GM21360 (cell line): Measurements from ENCODE around the gene ELOA.
A peak's percentile ranks its signal among the peaks of the same experiment; 100 is the strongest.
"Not testable (repeated sequence)": the region's sequence is repeated elsewhere in the genome, so short reads cannot be mapped to it uniquely, and the experiment has no call there.

Experiments
- ATAC-seq: cut with Tn5 transposase; IDR thresholded peaks from one replicate; pipeline ENCODE4 v1.9.1; 2021; ENCODE audit warnings: mild to moderate bottlenecking, moderate library complexity; ENCODE audit not compliant: unreplicated experiment

ELOA gene

DNA sequence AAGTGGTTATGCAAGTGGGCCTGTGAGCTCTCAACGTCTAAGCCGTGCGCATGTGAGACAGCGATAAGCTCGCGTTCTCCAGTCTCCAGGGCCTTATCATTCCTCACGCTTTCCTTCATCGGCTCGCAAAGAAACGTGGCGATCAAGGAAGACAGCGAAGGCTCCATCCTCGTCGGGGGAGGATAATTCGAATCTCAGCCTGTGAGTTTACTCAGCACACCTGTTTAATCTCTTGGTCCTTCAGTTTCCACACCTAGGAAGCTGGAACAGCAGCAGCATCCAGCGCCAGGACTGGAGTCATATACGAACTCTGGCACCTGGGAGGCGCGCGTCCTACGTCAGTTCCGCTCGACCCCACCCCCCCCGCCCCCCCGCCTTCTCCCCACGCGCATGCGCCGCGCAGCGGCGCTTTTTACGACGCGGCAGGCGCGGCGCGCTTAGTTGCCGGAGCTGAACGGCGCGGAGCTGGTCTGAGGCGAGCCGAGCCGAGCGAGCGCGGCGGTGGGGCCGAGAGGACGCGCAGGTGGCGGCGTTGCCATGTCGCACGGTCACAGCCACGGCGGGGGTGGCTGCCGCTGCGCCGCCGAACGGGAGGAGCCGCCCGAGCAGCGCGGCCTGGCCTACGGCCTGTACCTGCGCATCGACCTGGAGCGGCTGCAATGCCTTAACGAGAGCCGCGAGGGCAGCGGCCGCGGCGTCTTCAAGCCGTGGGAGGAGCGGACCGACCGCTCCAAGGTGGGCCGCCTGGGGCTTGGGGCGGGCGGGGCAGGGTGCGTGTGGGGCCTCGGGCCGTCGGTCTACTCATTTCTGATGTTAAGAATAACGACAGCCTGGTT, 34.9 kb downstream of the ELOA start, which contains the start of gene PITHD1:
TSS of gene PITHD1 (plus strand) at position 440 of the 836 bp plus-strand sequence. CDS start at position 538, 98 bp downstream.
- peak; percentile 80 for ATAC-seq

DNA sequence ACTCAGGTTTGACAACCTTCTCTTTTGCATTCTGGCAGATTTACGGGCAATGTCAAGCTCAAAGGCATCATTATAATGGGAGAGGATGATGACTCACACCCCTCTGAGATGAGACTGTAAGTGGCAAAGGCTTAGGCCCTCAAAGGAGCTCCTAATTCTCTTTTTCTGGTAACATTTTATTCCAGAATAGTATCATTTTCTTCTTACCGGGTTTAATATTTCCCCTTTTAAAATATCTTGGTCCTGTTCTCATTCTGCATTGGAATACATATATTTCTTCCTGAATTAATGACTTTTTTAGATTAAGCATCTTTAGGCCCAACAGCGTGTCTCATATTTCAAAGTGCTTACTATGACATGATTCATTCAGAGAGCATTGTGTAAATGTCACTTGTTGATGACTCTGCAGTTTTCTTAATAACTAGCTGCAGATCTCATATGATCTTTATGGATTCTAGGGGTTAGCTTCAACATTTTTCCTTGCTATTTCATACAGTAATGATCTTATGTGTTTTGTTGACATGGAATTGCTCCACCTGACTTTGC, 36.6 kb downstream of the ELOA start:
- ATAC-seq, result no peak

DNA sequence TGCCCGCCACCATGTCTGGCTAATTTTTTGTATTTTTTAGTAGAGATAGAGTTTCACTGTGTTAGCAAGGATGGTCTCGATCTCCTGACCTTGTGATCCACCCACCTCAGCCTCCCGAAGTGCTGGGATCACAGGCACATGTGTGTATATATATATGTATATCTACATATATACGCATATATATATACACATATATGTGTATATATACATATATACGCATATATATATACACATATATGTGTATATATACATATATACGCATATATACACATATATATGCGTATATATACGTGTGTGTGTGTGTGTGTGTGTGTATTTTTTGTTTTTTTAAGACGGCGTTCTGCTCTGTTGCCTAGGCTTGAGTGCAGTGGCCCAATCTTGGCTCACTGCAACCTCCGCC, 39.9 kb downstream of the ELOA start:
- ATAC-seq, result not testable (repeated sequence)

DNA sequence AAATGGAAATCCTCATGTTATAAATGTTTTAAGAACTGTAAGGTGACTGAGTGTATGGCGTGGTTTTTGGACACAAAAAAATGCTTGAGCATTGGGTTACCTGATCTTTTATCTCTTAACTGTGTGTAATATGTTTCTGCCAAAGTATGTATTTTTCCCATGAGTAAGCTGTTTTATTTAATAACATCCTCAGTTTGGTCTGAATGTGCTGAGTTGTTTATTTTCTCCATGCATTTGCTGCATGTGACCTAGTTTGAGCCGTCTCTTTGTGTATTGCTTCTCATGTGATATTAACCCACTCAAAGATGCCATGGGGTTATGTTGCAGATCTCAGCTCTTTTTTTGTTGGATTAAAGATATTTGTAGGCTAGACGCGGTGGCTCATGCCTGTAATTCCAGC, 41.6 kb downstream of the ELOA start:
- ATAC-seq, result no peak

DNA sequence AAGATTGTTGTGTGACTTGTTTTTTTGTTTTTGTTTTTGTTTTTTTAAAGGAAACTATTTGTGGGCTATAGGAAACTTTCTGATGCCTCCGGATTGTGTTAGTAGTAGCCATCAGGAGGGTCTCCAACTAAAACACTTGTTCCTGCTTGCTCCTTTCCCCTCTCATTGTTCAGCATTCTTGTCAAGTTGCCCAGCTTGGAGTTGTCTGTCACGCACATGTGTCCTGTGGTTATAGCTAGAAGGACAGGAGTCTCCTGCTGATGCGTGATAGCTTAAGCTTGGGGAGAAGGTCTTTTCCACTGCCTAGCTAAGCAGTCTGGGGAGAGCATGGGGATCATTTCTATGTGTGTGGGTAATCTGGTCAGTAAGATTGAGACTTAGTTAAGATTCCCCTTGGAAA, 44.4 kb downstream of the ELOA start:
- ATAC-seq, result no peak

DNA sequence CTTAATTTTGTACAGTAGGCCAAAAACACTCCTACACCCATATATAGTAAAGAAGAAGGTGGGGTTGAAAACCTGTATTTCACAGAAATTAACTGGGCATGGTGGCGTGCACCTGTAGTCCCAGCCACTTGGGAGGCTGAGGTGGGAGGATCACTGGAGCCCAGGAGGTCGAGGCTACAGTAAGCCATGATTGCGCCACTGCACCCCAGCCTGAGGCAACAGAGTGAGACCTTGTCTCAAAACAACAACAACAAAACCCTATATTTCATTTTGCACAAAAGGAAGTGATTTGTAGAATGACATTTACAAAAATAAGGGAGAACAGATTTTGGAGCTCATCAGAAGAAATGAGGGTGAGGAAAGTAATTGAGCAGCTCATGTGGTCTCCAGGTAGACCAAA, 45.4 kb downstream of the ELOA start:
- no peak for ATAC-seq

DNA sequence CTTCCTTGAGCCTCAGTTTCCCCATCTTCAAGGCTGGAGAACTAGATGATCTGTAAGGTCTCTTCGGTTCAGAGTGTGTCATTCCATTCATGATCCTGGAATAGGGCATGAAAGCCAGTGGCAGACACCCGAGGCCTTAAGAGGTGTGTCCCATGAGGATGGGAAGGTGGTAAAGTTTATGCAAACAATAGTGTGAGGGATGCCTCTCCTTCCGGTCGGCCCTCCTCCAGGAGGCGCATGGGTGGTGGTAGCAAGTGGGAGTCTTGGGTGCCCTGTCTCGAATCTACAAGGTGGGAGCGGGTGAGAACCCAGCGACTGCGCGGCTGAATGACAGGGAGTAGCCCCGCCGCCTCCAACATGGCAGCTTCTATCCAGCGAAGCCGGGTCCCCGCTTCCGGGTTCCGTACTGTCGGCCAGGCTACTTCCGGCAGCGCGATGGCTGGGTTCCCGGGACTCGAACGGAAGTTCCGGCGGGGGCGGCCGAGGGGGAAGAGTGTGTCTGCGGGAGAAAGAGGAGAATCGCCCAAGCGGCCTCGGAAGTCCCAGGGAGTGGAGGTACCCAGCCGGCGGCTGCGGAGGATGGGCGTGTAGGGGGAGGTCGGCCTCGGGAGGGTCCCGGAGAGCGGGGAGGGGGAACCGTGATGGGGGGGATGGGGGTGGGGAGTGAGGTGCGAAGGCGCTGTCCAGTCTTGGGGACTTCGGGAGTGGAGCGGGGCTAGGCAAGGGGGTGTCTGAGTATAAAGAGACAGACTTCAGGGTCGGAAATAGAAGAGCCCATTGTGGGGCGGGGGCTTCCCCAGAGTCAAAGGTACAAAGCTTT, 47.6 kb downstream of the ELOA start, which contains the start of gene LYPLA2:
TSS of gene LYPLA2 (plus strand) at position 450 of the 820 bp plus-strand sequence. CDS start 1,538 bp downstream, outside the sequence.
- ATAC-seq, result peak; percentile 59

DNA sequence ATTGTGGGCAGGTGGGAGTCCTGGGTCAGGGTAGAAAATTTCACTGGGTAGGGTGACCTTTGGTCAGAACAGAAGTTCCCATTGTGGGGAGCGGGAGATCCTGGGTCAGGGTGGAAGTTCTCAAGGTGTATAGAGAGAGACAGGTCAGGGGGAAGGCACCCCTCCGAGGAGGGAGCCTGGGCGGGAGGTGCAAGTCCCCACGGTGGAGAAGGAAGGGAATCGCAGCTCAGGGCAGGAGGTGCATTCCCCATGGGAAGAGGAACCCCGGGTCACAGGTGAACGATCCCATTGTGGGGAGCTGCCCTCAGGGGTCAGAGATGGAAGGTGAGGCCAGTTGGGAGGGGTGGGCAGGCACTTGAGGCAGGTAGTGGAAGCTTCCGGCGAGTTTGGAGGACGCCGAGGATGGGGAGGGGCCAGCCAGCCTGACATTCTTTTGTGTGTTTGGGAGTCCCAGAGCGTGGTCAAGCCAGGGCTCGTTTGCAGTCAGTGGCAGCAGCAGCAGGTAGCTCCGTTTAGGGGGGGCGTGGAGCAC, 48.3 kb downstream of the ELOA start:
- ATAC-seq, result no peak

DNA sequence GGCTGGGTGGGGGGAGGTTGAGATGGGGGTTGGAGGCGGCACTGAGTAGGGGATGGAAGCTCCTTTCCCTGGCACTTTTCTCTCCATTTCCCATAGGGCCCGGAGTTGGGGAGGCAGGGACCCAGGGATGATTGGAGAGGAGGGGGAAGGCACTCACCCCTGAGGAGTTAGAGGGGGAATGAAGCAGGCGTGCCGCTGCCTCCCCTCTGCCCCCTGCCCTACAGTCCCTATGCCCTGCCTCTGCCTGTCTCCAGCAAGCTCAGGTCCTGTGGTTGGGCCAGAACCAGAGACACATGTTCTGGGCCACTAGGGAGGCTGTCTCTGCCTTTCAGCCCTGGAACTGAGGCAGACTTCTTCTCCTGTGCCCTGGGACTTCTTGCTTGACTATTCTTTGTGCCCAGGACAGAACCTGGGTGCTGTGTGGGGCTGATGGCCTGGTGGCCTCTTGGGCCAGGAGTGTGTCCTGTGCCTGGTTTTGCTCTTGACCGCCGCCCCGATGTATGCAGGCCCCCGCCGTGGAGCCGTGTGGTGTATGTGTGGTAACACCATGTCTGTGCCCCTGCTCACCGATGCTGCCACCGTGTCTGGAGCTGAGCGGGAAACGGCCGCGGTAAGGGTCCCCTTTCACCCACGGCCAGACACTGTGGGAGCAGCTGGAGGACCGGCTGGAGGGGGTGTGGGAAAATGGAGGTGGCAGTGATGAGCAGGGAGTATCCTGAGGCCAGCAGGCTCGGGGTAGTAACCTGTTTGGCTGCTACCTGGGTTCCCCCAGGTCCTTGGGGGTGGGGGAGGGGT, 49.1 kb downstream of the ELOA start:
- ATAC-seq, result no peak

DNA sequence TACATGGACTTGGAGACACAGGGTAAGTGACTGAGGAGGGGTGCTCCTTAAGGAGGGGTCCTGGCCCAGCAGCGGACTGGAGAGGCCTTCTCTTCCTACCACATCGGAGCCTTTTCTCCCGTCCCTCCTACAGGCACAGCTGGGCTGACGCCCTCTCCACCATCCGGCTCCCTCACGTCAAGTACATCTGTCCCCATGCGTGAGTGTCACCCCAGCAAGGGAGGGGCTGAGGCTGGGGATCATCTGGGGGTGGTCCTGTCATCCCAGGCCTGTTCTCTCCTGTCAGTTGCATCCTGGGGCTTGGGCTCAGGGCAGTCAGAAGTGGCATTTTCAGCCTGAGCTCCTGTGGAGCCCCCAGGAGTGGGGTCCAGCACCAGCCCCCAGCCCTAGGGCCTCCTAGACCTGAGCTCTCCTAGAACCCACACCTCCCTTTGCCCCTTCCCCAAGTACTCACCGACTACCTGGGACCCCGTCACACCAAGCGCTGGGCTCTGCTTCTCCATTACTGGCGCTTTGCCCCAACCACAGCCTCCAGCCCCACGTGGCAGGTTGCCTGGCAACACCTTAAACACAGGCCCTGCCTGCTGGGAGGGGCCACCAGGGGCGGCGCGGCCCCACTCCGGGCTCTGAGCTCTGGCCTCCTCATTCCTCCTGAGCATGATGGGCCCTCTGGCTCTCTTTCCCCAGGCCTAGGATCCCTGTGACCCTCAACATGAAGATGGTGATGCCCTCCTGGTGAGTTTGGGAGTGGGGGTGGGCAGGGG, 49.9 kb downstream of the ELOA start:
- no peak for ATAC-seq

DNA sequence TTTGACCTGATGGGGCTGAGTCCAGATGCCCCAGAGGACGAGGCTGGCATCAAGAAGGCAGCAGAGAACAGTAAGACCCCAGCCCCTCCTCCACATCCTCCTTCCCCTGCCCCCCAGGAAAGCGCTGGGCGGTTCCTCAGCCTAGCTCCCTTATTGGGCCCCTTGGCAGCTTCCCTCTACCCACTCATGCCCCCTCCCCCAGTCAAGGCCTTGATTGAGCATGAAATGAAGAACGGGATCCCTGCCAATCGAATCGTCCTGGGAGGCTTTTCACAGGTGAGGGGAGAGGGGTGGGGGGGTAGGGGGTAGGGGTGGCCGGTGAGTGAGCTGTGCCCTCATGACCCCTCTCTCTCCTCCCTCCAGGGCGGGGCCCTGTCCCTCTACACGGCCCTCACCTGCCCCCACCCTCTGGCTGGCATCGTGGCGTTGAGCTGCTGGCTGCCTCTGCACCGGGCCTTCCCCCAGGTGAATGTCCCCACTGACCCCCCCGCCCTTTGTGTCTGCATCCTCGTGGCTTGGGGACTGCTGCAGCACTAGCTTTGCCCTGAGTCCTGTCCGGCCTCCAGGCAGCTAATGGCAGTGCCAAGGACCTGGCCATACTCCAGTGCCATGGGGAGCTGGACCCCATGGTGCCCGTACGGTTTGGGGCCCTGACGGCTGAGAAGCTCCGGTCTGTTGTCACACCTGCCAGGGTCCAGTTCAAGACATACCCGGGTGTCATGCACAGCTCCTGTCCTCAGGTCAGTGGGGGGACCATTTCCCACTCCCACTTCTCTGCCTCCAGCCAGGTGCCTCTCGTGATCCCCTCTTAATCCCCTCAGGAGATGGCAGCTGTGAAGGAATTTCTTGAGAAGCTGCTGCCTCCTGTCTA, 50.8 kb downstream of the ELOA start:
- ATAC-seq, result no peak

DNA sequence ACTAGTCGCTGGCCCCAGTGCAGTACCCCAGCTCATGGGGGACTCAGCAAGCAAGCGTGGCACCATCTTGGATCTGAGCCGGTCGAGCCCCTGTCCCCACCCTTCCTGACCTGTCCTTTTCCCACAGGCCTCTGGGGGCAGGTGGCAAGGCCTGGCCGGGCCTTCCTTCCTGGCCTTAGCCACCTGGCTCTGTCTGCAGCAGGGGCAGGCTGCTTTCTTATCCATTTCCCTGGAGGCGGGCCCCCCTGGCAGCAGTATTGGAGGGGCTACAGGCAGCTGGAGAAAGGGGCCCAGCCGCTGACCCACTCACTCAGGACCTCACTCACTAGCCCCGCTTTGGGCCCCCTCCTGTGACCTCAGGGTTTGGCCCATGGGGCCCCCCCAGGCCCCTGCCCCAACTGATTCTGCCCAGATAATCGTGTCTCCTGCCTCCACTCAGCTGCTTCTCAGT, 51.5 kb downstream of the ELOA start:
- not testable (repeated sequence) for ATAC-seq

DNA sequence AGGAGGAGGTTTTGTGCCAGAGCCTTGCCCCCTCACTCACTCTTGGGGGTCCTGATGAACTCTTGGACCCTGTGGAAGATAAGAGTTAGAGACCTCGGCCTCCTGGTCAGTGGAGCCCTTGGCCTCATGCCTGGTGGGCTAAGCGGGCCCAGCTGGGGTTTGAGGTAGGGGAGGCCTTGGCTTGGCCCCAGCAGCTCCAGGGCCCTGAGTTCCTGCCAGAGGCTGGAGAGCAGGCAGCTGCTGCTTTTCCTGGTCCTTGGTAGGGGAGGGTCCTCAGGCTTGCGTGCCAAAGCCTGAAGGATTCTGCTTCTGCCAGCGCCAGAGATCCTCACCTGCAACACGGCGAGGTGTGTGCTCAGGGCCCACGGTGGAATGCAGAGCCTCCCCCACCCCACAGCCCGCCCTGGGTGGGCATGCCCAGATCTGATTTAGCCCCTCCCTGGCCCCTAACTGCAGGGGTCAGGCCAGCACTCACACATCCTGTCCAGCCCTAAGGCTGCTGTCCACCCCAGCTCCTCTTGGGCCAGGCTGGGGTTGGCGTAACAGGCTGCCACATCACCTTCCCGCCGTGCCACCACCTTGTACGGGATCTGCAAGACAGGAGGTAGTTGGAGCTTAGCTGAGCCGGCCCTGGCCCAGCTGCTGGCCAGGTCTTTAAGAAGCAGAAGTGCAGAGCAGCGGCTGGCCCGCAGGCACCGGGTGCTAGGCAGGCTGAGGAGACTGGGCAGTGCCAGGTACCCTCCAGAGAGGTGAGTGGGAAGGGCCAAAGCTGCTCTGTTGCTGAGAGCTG, 52.6 kb downstream of the ELOA start:
- no peak for ATAC-seq

DNA sequence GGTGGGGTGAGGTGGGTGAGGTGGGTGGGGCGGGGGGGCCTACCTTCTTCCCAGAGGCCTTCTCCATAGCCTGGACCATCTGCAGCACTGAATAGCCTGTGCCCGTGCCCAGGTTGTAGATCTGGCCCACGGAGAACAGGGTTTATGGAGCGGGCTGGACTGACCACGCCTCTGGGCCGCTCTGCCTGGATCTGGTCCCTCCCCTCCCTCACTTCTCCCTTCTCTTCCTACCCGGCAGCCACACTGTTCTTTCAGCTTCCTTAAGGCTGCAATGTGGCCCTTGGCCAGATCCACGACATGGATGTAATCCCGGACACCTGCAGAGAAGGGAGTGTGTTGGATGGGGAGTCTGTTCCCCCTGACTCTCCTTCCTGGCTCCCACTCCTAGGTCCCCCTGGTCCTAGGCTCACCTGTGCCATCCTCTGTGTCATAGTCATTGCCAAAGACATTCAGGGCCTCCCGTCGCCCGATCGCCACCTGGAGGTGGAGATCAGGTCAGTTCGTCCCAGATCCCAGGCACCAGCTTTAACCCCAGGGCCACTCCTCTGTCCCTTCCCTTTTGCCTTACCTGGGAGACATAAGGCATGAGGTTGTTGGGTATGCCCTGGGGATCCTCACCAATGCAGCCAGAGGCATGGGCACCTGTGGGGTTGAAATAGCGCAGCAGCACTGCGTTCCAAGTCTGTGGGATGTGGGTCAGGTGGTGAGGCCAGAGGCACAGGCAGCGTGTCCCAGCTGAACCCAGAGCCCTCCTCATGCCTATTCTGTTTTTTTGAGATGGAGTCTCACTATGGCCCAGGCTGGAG, 53.4 kb downstream of the ELOA start:
- ATAC-seq, result no peak

DNA sequence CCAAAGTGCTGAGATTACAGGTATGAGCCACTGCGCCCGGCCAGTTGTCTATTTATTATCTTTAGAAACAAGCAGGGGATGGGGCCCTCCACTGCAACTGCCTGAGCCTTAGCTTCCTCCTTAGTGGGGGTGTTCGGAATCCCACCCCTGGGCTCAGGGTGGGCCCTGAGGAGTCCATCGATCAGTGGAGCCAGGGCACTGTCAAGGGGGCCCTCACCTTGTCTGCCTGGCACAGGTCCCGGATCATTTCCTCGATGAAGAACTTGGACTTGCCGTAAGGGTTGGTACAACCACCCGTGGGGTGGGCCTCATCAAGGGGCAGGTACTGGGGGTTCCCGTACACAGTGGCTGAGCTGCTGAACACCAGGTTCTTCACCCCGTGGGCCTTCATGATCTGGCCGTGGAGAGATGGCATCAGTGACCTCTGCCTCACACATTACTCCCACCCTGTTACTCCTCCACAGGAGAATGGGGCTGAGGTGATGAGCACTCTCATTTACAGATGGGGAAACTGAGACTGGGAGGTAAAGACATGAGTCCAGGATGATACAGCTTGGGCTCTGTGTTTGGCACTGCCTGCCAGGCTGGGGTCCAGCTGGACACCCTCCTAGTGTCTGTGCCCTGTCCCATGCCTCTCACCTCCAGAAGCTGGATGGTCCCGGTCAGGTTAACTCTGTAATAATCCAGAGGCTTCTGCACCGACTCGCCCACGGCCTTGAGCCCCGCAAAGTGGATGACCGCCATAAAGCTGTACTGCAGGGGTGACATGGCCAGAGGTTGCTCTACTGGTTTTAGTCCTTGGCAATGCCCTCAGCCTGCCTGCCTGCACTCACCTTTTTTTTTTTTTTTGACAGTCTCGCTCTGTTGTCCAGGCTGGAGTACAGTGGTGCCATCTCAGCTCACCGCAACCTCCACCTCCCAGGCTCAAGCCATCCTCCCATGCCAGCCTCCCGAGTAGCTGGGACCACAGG, 54.5 kb downstream of the ELOA start:
- no peak for ATAC-seq

DNA sequence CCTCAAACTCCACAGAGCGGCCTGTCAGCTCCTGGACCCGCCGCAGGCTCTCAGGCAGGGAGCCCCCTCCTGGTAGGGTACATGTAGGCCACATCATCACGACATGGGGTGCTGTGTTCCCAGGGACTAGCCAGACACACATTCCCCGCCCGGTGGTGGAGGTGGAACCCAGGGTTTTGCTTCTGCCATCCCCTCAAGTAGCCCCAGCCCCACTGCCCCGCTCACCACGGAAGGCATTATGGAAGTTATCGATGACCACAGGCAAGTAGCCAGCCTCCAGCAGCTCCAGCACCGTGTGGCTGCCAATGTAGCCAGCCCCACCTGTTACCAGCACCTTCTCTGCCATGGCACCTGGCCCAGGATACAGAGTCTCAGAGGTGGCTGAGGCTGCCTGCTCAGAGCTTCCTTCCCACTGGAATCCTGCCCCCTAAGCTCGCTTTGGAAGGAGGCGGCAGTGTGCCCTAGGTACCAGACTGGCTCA, 55.4 kb downstream of the ELOA start:
- no peak for ATAC-seq
